Testis (tissue), 2 donors: Measurements from ENCODE around the gene ARL6.

Source experiments
- CTCF ChIP-seq, 3 experiments: fragments of 450-650 bp in 2 of 3; fragments of 200-600 bp in 1 of 3; sonication (generic) in 1 of 3; IDR thresholded peaks; one replicate each; pipeline ENCODE4 v1.5.1; 2016 to 2019; ENCODE audit warnings: antibody characterized with exemption in 3 of 3, mild to moderate bottlenecking in 2 of 3, moderate library complexity in 1 of 3
- POLR2A ChIP-seq: fragments of 450-650 bp; IDR thresholded peaks from one replicate; pipeline ENCODE4 v1.6.1; 2017; ENCODE audit warnings: antibody characterized with exemption, mild to moderate bottlenecking, moderate library complexity

- no peak for TF ChIP-seq POLR2A
- no peak for TF ChIP-seq CTCF (IDR thresholded peaks at IDR 0.05)
These were observed 64.6 kb downstream of the ARL6 start for GRCh38 chr3:97829198-97829597.
